HG03558 (cell line): ENCODE results near the gene NCOA1.
"Not testable (repeated sequence)": the region's sequence is repeated elsewhere in the genome, so short reads cannot be mapped to it uniquely, and the experiment has no call there.

Experiments used
- ATAC-seq: cut with Tn5 transposase; IDR thresholded peaks from one replicate; pipeline ENCODE4 v1.9.1; 2021; ENCODE audit warnings: moderate number of reproducible peaks; ENCODE audit not compliant: unreplicated experiment; ENCODE audit errors: extremely low read depth

The NCOA1 gene

GRCh38 chr2:24768013-24768412, 277.0 kb downstream of the NCOA1 start:
- ATAC-seq, result no peak

- no peak for ATAC-seq
Observed at GRCh38 chr2:24768601-24769000, 277.5 kb downstream of the NCOA1 start.

- ATAC-seq, result no peak
Observed at GRCh38 chr2:24771061-24771460, 280.0 kb downstream of the NCOA1 start.

DNA sequence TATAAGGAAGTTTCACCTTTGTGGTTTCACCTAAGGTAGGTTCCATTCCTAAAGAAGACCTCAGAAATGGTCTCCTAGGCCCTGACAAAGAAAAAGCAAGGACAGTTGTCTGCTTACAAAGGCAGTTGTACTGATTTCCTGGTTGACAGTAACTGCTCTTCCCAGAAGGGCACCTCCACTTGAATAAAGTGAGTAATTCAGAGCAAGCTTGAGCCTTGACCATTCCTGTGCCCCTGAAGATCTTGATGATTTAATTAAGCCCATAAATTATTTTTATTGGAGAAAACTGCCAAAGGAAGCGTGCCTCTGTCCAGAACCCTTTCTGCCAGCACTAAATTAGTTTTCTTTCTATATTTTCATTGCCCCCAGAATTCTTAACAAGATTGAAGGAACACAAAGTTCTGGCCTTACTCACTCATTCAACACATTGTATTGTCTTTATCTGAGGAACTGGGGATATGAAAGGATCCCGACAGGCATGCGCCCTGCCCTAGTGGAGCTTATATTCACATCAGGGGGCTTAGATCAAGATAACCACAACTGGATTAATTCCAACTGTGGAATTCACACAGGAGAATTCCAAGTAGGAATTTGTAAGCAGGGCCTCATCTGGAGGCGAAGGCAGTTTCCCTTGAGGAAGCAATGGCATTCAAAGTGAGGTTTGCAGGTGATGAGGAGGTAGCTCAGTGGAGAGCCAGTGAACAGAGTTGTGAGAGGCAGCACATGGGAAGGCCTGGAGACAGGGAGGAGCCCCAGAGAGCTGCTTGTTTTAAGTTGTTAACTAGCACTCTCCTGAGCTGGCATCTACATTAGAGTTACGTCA, 280.9 kb downstream of the NCOA1 start:
- ATAC-seq, result no peak

DNA sequence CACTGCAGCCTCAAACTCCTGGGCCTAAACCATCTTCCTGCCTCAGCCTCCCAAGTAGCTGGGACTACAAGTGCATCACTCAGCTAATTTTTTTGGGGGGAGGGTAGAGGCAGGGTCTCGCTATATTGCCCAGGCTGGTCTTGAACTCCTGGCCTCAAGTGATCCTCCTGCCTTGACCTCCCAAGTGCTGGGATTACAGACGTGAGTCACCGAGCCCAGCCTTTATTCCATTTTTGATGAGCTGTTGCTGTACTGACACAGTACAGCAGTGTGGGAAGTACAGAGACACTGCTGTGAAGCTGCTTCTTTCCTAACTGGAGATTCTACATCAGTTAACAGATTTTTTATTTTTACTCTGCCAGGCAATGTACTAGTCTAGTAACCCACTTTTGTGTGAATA, 283.3 kb downstream of the NCOA1 start:
- no peak for ATAC-seq

DNA sequence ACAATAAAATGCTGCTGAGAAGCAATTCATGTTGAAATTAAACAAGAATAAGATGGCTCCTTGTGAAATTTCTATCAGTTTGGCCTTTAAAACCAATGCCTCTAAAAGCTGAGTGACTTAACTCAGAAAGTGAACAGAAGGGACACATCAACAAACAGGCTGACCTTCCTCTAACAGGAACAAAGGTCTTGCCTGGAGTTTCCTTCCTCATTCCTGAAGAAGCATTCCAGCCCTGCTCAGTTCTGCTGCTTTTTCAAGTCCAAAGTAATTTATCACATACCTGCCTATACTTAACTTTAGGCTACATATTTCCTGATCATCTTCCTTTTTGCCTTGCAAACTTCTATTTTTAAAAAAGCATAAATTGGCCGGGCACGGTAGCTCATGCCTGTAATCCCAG, 288.1 kb downstream of the NCOA1 start:
- ATAC-seq, result no peak

DNA sequence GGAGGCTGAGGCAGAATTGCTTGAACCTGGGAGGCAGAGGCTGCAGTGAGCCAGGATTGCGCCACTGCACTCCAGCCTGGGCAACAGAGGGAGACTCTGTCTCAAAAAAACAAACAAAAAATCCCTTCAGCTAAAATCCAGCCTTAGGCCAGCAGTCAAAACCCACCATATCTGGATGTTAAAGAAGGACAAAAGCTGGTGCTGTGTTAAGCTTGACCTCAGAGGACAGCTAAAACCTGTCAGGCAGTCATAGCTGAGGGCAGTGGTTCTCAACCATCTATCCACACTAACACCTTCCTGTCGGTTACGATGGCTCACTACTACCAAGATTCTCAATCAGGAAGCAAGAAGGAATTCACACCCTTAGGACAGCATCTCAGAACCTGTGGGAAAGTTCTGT, 292.6 kb downstream of the NCOA1 start:
- no peak for ATAC-seq

- ATAC-seq, result no peak
Observed at GRCh38 chr2:24785671-24786321, 294.7 kb downstream of the NCOA1 start.

DNA sequence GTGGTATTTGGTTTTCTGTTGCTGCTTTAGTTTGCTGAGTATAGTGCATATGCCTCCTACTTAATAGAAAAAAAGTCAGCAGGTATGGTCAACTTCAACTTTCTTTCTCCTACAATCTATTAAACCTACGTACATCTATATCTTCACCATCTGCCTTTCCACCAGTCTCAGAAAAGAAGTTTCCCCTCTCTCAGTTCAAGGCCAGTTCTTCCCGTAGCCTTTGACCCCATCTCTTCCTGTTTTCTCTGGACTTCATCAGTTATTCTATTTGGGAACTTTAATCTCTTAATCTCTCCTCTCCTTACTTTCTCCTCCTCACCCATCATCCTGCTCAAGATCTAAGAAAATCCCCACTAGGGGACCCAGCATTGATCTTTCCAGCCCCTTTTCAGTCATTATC, 296.5 kb downstream of the NCOA1 start:
- ATAC-seq, result no peak

DNA sequence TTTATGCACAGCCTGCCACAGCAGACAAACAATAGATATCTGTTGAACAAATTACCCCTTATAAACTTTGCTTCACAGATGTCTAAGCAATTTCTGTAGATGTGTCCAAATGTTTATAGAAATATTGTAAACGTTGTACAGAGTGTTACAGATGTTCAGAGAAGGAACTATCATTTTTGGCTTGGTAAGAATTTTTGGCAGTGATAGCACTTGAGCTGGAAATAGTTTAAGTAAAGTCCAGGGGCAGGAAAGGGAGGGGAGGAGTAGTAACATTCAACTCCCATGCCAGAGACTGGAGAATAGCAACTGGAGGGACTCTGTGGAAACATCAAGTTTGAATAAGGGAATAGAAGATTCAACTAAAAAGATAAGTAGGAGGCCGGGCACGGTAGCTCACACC, 297.8 kb downstream of the NCOA1 start:
- no peak for ATAC-seq

DNA sequence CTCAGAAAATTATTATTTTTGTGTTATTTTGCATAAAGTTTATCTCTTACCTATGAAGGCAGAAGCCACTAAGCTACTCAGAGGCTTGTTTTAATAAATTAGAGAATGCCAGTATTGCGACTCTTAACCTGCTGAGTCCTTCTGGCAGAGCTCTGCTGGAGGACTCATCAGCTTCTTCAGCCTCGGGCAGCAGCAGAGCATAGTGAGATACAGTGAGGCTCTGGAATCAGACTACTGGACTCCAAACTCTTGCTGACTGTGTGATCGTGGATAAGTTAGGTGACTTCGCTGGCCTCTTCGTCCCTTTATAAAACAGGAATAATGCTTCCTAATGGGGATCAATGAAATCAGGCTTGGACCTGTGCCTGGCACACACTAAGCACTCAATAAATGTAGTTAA, 300.4 kb downstream of the NCOA1 start:
- ATAC-seq, result no peak

- no peak for ATAC-seq
Observed at GRCh38 chr2:24792542-24792873, 301.5 kb downstream of the NCOA1 start.

DNA sequence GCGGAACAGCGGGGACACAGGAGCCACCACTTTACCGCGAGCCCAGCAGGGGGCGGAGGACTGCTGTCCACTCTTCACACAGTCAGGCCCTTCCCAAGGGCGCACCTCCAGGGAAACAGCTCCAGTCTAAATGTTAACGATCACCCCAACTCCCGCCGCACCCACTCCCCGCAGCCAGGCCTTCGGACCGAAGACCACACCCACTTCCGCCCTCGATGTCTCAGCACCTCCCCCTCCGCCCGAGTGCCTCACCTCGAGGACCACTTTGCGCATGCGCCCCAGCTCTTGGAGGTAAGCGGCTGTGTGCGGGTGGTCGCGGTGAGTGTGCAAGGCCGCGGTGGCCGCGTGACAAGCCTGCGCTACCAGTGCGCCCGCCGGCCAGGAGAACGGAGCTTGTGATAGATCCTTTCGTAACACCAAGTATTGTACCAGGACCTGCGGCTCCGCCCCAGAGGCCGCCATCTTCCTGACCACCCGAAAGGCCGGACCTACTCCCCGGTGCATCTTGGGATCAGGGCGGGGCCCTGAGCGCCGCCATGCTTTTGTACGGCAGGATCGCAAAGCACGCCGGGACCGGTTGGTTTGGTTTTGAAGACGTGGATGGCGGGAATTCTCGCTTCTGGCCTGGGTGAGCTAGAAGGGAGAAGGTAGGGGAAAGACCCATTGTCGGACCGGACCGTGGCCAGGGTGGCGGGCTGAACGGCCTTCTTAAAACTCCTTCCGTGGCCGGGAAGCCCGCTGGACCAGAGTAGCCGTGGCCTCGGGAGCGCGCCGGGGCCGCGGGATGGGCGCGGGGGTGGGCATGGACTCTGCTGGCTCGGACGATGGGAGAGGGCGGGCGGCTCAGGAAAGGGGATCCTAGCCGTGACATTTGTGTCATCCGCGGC, 302.1 kb downstream of the NCOA1 start, which contains the start of the genes CENPO and PTRHD1:
Gene CENPO, plus strand, starts transcription at position 552 of the 887 bp plus-strand sequence. CDS start 495 bp downstream, outside the sequence.
Gene PTRHD1, minus strand, starts transcription at position 518 of the 887 bp plus-strand sequence. Its CDS starts 14 bp downstream, at position 504.
- ATAC-seq, result peak; percentile 80

- ATAC-seq, result no peak
Observed at GRCh38 chr2:24793761-24794435, 302.8 kb downstream of the NCOA1 start.

GRCh38 chr2:24797644-24798043, 306.6 kb downstream of the NCOA1 start:
- no peak for ATAC-seq

GRCh38 chr2:24800487-24800886, 309.4 kb downstream of the NCOA1 start:
- ATAC-seq, result not testable (repeated sequence)

DNA sequence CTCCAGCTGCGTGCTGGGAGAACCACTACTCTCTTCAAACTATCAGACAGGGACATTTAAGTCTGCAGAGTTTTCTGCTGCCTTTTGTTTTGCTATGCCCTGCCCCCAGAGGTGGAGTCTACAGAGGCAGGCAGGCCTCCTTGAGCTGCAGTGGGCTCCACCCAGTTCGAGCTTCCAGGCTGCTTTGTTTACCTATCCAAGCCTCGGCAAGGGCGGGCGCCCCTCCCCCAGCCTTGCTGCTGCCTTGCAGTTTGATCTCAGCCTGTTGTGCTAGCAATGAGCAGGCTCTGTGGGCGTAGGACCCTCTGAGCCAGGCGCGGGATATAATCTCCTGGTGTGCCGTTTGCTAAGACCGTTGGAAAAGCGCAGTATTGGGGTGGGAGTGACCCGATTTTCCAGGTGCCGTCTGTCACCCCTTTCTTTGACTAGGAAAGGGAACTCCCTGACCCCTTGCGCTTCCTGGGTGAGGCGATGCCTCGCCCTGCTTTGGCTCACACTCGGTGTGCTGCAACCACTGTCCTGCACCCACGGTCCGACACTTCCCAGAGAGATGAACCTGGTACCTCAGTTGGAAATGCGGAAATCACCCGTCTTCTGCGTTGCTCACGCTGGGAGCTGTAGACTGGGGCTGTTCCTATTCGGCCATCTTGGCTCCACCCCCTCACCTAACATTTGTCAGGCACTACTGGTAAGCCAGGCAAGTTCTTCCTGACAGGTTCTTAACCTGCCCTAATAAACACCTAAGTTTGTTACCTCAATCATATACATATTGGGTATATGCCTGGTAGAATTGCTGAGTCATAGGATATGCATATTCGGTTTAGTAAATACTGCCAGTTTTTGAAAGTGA, 315.0 kb downstream of the NCOA1 start:
- not testable (repeated sequence) for ATAC-seq

- ATAC-seq, result no peak
Observed at GRCh38 chr2:24806661-24807036, 315.6 kb downstream of the NCOA1 start.

DNA sequence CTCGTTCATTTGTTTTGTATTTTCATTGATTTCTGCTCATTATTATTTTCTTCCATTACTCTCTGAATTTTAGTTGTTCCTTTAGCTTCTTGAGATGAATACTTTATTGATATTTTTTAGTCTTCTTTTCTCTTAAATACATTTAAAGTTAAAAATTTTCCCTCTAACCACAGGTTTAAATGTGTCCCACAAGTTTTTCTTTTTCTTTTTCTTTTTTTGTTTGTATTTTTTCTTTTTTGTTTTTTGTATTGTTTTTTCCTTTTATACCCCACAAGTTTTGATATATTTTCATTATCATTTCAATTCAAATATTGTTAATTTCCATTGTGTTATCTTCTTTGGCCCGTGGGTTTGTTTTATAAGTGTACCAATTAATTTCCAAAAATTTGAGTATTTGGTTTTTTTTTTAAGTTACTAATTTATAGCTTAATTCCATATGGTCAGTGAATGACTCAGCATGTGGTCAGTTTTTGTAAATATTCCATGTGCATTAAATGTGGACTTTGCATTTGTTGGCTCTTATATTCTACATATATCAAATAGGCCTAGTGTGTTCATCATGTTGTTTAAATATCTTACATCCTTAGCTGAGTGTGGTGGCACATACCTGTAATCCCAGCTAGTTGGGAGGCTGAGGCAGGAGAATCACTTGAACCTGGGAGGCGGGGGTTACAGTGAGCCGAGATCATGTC, 318.4 kb downstream of the NCOA1 start:
- ATAC-seq, result no peak
